Medulla oblongata (tissue), 1 donor: ENCODE measurements around the gene VGLL4.
"Not testable (repeated sequence)": the region's sequence is repeated elsewhere in the genome, so short reads cannot be mapped to it uniquely, and the experiment has no call there.

Source experiments
- DNase-seq: peaks from one replicate; pipeline ENCODE4 v3.0.0-alpha.2; 2015; ENCODE audit errors: extremely low spot score

Gene VGLL4

DNA sequence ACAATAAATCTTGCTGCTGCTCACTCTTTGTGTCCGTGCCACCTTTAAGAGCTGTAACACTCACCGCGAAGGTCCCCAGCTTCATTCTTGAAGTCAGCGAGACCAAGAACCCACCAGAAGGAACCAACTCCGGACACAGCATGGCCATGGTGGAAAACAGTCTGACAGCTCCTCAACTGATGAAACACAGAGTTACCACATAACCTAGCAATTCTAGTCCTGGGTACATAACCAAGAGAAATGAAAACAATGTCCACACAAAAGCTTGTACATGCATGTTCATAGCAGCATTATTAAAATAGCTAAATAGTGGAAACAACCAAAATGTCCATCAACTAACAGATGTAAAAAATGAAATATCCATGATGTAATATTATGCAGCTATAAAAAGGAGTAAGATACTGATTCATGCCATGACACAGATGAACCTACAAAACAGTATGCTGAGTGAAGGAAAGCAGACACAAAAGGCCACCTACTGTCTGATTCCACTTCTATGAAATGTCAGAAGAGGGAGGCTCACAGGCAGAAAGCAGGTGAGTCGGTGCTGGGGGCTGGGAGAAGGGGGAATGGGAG, 36.8 kb downstream of the VGLL4 start:
- no peak for DNase-seq

DNA sequence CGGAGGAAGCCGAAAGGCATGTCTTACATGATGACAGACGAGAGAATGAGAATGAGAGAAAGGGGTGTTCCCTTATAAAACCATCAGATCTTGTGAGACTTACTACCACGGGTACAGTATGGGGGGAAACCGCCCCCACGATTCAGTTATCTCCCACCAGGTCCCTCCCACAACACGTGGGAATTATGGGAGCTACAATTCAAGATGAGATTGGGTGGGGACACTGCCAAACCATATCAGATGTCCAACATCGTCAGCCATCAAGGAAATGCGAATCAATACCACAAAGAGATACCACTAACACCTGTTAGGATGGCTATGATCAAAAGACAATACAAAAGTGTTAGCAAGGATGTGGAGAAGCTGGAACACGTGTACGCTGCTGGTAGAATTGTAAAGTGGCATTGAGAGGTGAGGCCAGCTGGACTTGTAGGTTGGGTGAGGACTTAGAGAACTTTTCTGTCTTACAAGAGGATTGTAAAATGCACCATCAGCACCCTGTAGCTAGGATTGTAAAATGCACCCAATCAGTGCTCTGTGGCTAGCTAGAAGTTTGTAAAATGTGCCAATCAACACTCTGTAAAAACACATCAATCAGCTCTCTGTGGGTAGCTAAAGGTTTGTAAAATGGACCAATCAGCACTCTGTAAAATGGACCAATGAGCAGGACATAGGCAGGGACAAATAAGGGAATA, 37.5 kb downstream of the VGLL4 start:
- no peak for DNase-seq

DNA sequence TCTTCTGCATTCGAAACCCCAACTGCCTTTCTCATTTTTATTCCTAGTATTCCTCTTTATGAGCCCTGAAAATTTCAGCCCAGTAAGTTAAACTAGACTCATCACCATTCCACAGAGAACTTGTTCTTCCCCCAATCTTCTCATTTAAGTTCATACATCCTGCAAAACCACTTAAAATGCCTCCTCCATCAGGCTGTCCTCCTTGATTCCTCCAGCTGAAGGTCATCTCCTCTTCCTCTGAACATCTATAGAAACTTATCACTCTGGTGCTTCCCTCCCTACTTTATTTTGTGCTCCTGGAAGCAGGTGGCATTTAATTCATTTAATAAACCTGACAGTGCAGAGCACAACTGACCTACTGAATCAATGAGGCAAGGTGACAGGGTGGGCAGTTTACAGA, 38.3 kb downstream of the VGLL4 start:
- DNase-seq = no peak

DNA sequence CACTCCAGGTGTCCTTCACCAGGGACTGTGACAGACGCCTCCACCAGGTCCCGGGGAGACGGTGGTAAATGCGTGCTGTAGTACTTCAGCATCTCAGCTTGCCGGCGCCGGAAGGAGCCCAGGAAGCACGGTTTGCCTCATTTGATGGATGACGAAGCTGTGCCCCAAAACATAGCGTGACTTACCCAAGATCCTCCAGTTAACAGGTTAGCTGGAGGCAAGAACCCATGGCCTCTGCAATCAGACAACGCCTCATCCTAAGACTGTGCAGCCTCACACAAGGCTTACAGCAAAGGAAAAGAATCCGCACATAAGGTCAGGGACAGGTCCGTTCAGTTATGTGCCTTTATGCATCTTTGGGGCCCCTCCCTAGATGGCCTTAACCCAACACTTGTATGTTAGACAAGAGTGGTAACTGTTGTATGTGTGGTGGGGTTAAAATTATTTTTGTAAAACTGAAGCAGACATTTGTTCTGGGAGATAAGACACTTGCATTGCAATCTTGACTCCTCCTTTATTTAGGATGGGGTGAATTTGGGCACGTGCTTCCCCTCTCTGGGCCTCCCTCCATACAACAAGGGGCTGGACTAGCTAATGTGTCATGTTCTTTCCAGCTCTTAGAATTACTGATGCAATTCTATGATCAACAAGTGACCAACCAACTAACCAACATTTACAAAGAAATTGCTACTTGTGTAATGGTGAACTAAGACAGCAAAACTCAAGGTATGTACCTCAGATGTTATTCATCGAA, 39.4 kb downstream of the VGLL4 start:
- no peak for DNase-seq

DNA sequence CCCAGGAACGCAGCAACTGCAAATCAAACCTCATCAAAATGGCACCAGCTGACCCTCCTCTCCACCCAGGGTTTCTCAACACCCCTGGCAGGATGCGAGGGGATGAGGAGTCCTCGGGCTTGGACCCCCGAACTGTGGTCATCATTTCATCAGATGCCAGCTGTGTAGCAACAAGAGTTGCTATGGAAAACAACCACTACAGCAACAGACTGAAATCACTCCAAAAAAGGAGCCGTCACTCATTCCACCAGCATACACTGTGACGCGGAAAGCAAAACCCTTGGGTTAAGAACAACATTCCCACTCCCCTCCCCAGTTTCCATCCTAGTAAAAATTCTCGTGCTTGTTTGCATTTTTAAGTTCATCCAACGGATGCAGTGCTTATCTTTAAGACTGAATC, 40.1 kb downstream of the VGLL4 start:
- DNase-seq = no peak

DNA sequence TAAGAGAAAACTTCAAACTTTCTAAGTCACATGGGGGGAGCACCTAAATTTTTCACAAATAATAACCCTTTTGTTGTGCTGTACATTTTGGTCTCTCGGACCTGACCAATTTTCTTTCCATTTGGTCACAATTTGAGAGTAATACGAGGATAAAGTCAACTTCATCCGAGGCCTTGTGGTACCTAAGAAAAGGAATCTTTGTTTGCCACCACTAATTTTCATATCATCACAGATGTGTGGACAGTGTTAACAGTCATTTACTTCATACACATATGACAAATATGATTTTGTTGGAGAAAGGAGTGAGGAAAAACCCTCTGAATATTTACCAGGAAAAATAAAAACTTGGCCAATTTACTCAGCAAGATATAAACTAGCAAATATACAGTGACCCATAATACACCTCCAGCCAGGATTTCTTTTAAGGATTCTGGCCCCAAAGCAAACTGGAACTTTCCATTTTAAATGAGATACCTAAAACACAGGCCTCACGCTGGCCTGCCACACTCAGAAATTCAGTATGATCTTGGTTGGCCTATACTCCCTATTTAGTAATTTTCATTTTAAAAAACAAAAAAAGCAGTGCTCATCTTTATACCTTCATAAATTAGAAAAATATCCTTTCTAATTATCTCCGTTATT, 40.7 kb downstream of the VGLL4 start:
- DNase-seq = no peak

DNA sequence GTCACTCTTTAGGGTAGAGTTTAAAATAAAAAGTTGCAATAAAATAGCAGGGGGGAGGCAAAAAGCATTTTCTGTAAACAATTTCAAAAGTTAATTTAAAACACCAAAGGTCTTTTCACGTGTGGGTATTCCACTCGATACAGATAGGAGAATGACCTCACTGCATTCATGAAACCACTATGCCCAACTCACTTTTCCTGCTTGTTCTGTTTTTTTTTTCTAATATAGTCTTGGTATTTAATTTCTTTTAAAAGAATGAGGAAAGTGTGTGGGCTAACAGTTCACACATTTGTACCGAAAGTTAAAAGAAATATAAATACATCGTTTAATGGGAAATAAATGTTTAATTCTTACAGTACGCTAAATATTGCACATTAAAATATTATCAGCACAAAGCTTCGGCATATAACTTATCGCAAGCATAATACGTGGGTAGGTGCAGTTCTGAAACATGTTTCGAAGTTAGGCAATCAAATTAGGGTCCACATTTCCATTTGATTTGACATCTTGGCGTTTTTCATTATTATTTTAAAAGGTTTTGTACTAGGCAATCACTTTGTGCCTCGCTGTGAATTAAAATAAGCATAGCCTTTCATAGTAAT, 41.4 kb downstream of the VGLL4 start:
- DNase-seq = no peak

DNA sequence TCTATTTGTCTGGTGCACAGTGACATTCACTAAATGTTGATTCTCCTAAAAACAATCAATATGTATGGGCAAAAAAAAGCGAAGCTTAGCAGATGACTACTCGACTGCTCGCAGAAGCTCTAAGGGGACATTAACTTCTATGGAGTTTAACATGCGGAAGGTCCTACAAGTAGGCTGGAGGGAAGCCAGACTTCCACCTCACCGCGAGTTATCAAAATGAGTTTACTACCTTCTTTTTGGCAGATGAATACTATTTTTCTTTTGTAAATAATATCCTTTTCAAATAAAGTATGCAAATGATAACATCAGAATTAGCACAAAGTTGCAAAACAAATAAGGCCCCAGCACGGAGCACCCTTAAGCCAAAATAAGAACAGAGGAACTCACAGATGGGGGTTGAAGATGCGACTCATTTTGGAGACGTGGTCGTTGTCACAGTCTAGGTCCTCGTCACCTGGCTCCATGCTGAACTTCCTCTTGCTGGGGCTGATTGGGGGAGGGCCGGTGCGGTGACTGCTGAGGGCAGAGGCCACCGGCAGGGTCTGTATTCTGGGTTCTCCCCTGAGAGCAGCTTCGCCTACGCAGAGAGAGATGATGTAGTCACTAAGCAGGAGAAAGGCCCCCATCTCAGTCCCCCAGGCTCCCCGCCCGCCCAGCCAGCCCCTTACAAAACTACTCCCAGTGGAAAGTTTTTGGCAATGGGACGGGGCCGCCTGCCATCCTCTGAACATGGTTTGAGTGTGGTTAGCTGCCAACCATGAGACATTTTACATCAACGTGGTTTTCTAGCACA, 42.1 kb downstream of the VGLL4 start:
- DNase-seq = peak; percentile 71

DNA sequence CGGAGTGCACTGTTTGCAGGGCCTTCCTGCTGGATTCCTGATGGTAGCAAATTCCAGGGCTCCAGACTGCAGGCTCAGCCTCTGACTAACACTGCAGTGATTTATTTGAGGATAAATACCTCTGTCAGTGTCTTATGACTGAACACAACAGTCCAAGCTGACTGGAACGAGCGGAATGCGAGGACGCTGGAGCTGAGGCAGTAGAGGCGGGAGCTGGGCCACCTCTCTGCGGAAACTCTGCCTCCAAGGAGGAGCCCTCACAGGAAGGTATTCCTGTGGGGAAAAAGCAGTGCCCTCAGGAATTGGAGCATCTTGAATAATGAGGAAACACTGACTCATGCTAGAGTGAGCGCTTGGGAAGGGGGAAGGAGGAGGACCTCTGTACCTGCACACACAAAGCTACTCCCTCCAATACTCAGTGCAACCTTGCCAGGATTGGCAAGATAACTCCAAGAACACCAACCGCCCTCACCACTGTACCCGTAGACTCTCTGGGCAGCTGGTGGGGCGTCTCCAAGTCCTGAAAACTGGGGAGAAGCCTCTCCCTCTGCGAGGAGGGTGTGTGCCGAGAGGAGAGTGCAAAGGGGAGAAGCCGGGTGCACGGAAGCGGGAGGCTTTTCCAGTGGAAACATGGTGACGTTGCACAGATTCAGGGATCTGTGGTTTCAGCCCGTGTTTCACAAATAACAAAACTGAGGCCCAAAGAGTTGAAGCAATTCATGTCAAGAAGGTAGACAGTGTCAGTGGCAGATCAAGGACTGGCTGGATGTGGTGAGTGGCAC, 43.0 kb downstream of the VGLL4 start:
- no peak for DNase-seq

DNA sequence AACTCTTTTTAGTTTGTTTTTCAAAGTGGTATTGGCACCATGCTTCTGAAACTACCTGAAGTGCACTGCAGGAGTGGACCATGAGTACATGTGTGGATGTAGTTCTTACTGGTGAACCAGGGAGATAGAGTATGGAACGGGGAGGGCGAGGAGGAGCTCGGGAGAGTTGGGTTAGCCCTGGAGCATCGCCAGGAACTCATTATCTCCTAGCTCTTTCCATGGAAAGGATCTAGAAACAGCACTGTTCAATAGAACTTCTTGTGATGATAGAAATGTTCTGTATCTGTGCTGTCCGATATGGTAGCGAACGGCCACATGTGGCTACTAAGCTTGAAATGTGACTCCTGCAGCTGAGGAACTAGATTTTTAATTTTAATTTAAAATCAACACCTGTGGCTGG, 47.3 kb downstream of the VGLL4 start:
- no peak for DNase-seq

DNA sequence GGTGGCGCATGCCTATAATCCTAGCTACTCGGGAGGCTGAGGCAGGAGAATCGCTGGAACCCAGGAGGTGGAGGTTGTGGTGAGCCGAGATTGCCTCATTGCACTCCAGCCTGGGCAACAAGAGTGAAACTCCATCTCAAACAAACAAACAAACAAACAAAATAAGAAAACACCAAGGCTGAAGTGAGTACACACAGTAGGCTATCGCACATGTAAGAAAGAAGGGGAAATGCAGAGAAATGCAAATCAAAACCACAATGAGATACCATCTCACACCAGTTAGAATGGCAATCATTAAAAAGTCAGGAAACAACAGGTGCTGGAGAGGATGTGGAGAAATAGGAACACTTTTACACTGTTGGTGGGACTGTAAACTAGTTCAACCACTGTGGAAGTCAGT, 48.7 kb downstream of the VGLL4 start:
- DNase-seq = not testable (repeated sequence)

DNA sequence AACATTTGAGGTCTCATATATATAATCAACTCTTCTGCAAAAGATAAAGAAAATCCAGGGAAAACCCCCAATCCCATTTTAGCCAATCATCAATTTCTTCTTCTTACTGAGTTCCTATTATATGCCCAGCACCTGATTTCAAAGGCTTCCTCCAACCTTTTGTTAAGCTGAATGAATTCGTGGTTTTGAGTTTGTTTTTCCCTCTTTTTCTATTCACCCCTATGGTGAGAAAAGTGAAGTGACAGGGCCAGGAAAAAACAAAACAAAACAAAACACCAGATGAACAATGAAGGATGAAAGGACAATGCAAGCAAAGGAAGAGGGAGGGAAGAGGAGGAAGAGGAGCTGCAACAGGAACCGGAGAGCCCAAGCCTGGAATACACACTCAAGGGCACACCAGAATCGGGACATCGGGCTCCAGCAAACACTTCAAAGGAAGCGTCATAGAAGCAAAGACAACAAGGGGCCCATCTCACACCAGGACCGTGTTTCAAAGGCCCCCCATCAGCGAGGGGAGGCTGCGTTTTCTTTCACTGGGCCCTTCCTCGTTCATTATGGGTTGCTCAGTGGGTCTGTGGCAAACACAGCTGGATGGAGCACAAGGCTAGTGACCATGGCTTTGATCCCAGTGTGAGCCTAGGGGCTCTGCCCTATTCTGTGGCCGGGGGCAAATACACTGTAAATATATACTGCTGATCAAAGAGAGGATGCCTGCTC, 50.2 kb downstream of the VGLL4 start:
- no peak for DNase-seq

DNA sequence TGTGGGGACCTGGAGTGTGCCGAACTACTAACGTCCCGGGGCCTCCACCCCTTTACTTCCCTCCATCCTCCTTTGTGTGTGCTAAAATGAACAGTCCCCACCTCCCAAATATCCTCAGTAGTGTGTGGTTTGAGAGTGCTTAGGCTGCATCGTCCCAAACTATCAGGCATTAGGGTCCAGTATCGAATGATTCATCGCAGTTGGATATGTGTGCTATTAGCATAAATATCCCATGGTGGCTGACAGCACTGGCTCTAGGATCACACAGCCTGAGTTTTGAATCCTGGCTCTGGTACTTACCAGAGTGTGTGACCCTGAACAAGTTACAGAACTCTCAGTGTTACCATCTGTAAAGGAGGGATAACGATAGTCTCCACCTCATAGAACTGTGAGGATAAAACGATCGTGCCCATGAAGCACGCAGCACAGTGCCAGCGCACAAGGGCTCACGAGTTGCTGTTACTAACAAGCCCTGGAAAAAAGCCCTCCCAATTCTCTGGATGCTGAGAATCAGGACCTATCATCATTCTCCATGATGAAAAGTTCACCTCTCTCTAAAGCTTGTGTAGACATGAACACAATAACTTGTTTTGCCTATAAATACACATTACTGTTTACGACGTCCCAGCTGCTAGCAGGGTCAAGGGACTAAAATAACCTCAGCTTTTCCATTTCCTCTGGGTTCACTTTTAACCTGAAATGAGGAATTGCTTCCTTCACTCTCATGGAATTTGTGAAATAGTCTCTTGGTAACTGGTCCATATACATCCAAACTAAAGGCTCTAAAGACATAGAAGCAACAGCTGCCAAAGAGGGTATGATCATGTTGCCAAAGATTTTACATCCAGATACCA, 51.0 kb downstream of the VGLL4 start:
- no peak for DNase-seq

DNA sequence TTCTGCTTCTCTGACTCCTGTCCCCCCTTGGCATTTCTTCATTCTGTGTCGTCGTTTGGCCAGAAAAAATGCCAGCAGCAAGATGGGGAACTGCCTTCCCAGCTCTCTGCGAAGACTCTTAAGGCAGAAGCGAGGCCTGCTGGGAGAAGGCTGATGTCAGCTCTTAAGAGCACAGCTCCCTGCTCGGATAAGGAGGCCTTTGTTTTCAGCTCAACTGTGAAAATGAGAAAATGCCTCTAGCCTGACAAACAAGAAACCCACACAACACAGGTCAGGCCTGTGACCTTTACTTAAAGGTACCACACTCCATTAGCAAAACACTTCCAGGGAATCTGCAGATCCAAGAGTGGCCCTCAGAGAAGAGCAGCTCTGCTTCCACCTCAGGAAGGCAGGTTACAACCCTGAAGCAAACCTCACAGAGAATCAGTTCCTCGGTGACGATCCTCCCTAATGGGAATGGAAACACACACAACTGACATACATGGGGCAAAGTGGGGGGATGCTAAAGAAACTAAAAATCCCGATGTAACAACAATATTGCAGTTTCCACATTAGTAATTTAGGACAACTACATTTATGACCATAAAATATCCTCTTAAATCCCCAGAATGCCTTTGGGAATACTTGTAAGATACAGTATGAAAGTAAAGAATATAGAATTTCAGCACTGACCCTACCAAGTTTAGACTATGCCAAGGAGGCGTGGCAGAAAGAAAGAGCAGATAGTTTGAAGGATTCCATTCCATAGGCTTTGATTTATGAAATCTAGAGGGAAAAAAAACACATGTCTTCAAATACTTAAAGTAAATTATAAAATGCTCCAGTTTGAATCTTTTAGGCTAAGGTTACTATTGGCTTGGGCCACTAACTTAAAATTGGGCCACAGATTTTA, 52.1 kb downstream of the VGLL4 start:
- DNase-seq = peak; percentile 97

DNA sequence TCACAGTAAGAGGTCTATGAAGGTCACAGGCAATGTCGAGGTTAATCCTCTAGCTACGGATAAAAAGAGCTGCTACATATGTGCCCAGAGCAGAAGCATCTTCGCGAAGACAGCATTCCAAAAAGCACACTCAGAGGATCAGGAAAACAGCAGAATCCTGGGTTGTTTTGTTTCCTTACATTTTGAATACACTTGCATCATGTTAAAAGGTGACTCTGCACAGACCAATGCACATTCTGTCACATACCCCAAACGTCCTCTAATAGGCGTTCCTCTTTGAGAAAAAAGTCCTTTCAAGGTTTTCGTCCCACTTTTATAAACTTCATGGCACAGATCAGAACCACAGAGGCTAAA, 52.7 kb downstream of the VGLL4 start:
- no peak for DNase-seq

DNA sequence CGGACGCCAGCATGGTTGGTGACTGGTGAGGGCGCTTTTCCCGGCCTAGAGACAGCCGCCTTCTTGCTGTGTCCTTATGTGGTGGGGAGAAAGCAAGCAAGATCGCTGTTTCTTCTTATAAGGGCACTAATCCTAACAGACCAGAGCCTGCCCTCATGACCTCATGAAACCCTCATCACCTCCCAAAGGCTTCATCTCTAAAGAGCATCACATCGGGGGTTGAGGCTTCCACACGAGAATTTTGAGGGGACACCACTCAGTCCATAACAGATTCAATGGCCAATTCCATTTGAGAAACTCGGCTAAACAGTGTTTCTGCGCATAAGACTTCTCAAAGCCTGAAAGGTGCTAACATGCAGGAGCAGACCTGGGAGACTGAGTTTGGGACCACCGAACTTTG, 54.0 kb downstream of the VGLL4 start:
- no peak for DNase-seq

DNA sequence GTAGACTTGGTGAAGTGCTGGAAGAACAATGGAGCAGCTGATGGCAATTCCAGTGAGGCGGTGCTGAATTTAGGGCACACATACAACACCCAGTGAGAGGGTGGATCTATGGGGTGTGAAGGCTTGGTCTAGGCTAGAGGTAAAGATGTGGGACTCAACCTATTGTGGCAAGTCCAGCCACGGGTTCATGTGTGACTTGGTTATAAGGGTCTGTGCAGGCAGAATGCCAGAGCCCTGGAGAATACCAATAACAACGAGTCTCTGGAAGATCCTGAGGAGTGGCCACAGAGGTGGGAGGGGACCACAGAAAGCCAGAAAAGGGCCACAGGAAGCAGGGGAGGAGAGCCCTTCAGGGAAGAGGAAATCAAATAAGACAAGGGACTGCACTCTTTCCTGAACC, 55.0 kb downstream of the VGLL4 start:
- no peak for DNase-seq

DNA sequence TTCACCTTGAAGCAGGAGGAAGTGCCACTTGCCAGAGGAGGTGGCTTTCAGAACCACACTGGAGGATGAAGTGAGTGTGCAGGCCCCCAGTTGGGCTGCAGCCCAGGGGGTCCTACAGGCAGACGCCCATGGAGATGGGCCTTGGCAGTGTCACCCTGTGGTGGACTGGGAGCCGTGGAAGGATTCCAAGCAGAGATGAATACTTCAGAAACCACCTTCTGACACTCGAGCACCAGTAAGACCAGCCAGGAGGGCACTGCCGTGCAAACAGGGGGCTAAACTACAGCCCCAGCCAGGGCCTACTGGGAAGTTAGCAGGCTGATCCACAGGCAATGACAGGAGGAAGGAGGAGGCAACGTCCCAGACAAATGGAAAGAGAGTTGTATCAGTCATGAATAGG, 55.4 kb downstream of the VGLL4 start:
- DNase-seq = no peak
